HepG2 (cell line): ENCODE data around the gene DIP2C. TPM values are rescaled to one million over a fixed set of nuclear protein-coding genes. Genes with fewer than 3 reads are reported as not detected.

ENCODE experiments used
- ATAC-seq: fragments of 200-7000 bp; cut with Tn5 transposase; 3 replicates; pipeline ENCODE4 v1.9.1; 2020; ENCODE audit warnings: mild to moderate bottlenecking, moderate library complexity
- BruUV-seq: library from RNA; stranded (reverse); fragments of 400-500 nt; replicated peaks from 2 replicates; lab custom pipeline; 2021; lab: Mats Ljungman, UMichigan
- CTCF ChIA-PET: fragments of 300-600 bp; formaldehyde crosslinking; extraction: SDS; loops from one replicate; lab custom pipeline; 2021; ENCODE audit warnings: low total read pairs, inconsistent platforms, low intra/inter-chr PET ratio; lab: Yijun Ruan, JAX
- POLR2A ChIA-PET: fragments of 350-600 bp; sonication (Branson Sonifier 250); formaldehyde crosslinking; loops from one replicate; lab custom pipeline; 2020; ENCODE audit warnings: antibody characterized with exemption, inconsistent platforms; lab: Yijun Ruan, JAX
- DNase-seq: peaks from one replicate; pipeline ENCODE4 v3.0.0-alpha.2; 2015; ENCODE audit warnings: low spot score
- FAIRE-seq: peaks from 3 replicates; lab custom pipeline; 2011; peaks lifted over from hg19 to GRCh38; lab: Jason Lieb, UNC
- H2AFZ ChIP-seq: one replicate; pipeline ENCODE4 v1.6.1; 2011; ENCODE audit warnings: low read length, inconsistent platforms
- H3K27ac ChIP-seq: fragments of 300-600 bp; 3 replicates; pipeline ENCODE4 v1.8.0; 2011; ENCODE audit warnings: mixed run types, mild to moderate bottlenecking, mixed read lengths, low read length, inconsistent platforms; ENCODE audit not compliant: insufficient read depth; ENCODE audit errors: extremely low read length
- H3K27me3 ChIP-seq, 2 experiments: fragments of 200-600 bp in 1 of 2; 2 replicates in 1 of 2; 3 replicates in 1 of 2; pipeline versions ENCODE4 v1.6.0 to v1.8.0; 2011; ENCODE audit warnings: low read length in 2 of 2, mild to moderate bottlenecking in 2 of 2, moderate library complexity in 2 of 2, inconsistent platforms in 1 of 2; ENCODE audit not compliant: insufficient read depth in 2 of 2, control insufficient read depth in 1 of 2
- H3K36me3 ChIP-seq, 2 experiments: fragments of 200-600 bp in 1 of 2; replicated peaks in 1 of 2; 2 replicates in 1 of 2; 3 replicates in 1 of 2; pipeline versions ENCODE4 v1.5.1 to v1.8.0; 2011; ENCODE audit warnings: low read length in 2 of 2, inconsistent platforms in 1 of 2; ENCODE audit not compliant: insufficient read depth in 2 of 2, control insufficient read depth in 1 of 2
- H3K4me1 ChIP-seq: 2 replicates; pipeline ENCODE4 v1.5.1; 2012; ENCODE audit warnings: low read length, inconsistent platforms; ENCODE audit not compliant: insufficient read depth
- H3K4me2 ChIP-seq: 2 replicates; pipeline ENCODE4 v1.6.0; 2011; ENCODE audit warnings: low read depth, low read length, inconsistent platforms
- H3K4me3 ChIP-seq, 3 experiments: fragments of 200-600 bp in 1 of 3; sonication (generic), shearing (Covaris generic) in 1 of 3; replicated peaks in 1 of 3; 2 replicates each; pipeline ENCODE4 v1.5.1; 2011 to 2016; ENCODE audit warnings: low read length in 3 of 3, inconsistent platforms in 2 of 3, low read depth in 2 of 3, mild to moderate bottlenecking in 2 of 3, control low read depth in 1 of 3, mixed read lengths in 1 of 3; ENCODE audit not compliant: insufficient read depth in 1 of 3
- H3K79me2 ChIP-seq: one replicate; pipeline ENCODE4 v1.6.1; 2011; ENCODE audit warnings: low read length, inconsistent platforms; ENCODE audit not compliant: insufficient read depth
- H3K9ac ChIP-seq: 2 replicates; pipeline ENCODE4 v1.6.0; 2011; ENCODE audit warnings: mild to moderate bottlenecking, low read depth, low read length, inconsistent platforms; ENCODE audit not compliant: insufficient read depth
- H3K9me3 ChIP-seq: 2 replicates; pipeline ENCODE4 v1.5.1; 2012; ENCODE audit warnings: mild to moderate bottlenecking, low read length
- H4K20me1 ChIP-seq: 2 replicates; pipeline ENCODE4 v1.6.0; 2011; ENCODE audit warnings: inconsistent platforms, mild to moderate bottlenecking, low read length, moderate library complexity; ENCODE audit not compliant: insufficient read depth
- ATM ChIP-seq: fragments of 450-650 bp; IDR thresholded peaks from 2 replicates; pipeline ENCODE4 v1.7.1; 2017; ENCODE audit warnings: mild to moderate bottlenecking, borderline replicate concordance
- BHLHE40 ChIP-seq: IDR thresholded peaks from 2 replicates; pipeline ENCODE4 v1.6.1; 2011; ENCODE audit warnings: low read length, improper control_type of control experiment
- MEIS2 ChIP-seq: sonication (generic); formaldehyde crosslinking; IDR thresholded peaks from 2 replicates; pipeline ENCODE4 v1.9.0; 2021; ENCODE audit warnings: mild to moderate bottlenecking, missing genetic modification reagents
- SKI ChIP-seq: fragments of 450-650 bp; IDR thresholded peaks from one replicate; pipeline ENCODE4 v1.6.1; 2018; ENCODE audit warnings: mild to moderate bottlenecking; ENCODE audit not compliant: partially characterized antibody
- ZNF326 ChIP-seq: sonication (generic); formaldehyde crosslinking; IDR thresholded peaks from 2 replicates; pipeline ENCODE4 v1.4.0; 2020; ENCODE audit warnings: missing genetic modification reagents, borderline replicate concordance
- WGBS: methylation state at CpG from one replicate; pipeline ENCODE4 v1.1.6; 2017; ENCODE audit warnings: low lambda C conversion rate; 5-methylcytosine and 5-hydroxymethylcytosine counted together
- in situ Hi-C: cut with HindIII; loops from 2 replicates; pipeline ENCODE4 v1.10.0; 2017; ENCODE audit warnings: low pct_unique_long_range_greater_than_20kb; ENCODE audit not compliant: extremely low pct_ligation_motif_present
- intact Hi-C: fragments of 100-400 bp; cut with micrococcal nuclease; formaldehyde crosslinking; loops from one replicate; pipeline ENCODE4 v1.10.0; 2022; ENCODE audit not compliant: unreplicated experiment
- polyA plus RNA-seq, 8 experiments: library from polyadenylated mRNA; depleted of rRNA in 3 of 8; stranded (reverse) in 7 of 8; unstranded in 1 of 8; fragments of >200 nt; fragmentation: Illumina TruSeq in 4 of 8; extraction: Trizol in 4 of 8; gene quantifications; 2 replicates each; pipeline versions ENCODE4 v1.2.1 to v1.2.3, GENCODE V29; 2011 to 2016; ENCODE audit warnings: low read depth in 4 of 8, missing spikeins in 1 of 8, mixed read lengths in 1 of 8; ENCODE audit not compliant: insufficient read depth in 1 of 8
- total RNA-seq, 5 experiments: library from RNA; depleted of rRNA; stranded (reverse); fragments of >200 nt; fragmentation: Illumina TruSeq; extraction: Trizol; gene quantifications; 2 replicates each; pipeline ENCODE4 v1.2.3, GENCODE V29; 2016; ENCODE audit warnings: low read depth in 1 of 5
- TF ChIP-seq, protein P1 (sequence below): sonication (generic); formaldehyde crosslinking; IDR thresholded peaks from 2 replicates; pipeline ENCODE4 v1.4.0; 2020; ENCODE audit warnings: missing genetic modification reagents, borderline replicate concordance
- TF ChIP-seq, protein P2 (sequence below): sonication (generic); formaldehyde crosslinking; IDR thresholded peaks from 2 replicates; pipeline ENCODE4 v1.4.0; 2020; ENCODE audit warnings: mild to moderate bottlenecking, missing genetic modification reagents

The DIP2C gene
- total and polyA plus RNA-seq, 2 of the 13 experiments (the other 11 are each of a cell fraction or from before 2014, with no cell fraction given) = 2.2 to 2.7 TPM

DNA sequence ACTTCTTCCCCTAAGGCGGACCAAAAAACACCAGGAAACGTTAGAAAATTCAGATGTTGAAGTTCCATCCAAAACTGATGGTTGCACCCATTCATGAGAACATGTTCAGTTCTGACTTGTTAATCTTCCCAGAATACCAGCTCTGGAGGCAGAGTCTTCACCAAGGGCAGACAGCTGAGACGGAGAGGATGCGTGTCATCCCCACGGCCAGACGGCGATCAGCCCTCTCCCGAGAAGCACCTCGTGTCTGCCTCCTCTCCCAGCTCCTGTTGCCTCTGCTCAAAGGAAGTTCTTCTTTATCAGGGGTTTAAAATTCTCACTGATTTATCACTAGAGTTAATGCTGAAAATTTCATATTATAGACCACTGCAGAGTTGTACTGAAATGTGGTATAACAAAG lies 284.5 kb downstream of the DIP2C start (continued):
- TF ChIP-seq, protein P1, sequence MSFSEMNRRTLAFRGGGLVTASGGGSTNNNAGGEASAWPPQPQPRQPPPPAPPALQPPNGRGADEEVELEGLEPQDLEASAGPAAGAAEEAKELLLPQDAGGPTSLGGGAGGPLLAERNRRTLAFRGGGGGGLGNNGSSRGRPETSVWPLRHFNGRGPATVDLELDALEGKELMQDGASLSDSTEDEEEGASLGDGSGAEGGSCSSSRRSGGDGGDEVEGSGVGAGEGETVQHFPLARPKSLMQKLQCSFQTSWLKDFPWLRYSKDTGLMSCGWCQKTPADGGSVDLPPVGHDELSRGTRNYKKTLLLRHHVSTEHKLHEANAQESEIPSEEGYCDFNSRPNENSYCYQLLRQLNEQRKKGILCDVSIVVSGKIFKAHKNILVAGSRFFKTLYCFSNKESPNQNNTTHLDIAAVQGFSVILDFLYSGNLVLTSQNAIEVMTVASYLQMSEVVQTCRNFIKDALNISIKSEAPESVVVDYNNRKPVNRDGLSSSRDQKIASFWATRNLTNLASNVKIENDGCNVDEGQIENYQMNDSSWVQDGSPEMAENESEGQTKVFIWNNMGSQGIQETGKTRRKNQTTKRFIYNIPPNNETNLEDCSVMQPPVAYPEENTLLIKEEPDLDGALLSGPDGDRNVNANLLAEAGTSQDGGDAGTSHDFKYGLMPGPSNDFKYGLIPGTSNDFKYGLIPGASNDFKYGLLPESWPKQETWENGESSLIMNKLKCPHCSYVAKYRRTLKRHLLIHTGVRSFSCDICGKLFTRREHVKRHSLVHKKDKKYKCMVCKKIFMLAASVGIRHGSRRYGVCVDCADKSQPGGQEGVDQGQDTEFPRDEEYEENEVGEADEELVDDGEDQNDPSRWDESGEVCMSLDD = no peak
- TF ChIP-seq SKI (no peak), ATM (no peak), ZNF326 (CRISPR knock-in tag) (no peak)
- TF ChIP-seq, all 625 proteins: peak for 0

DNA sequence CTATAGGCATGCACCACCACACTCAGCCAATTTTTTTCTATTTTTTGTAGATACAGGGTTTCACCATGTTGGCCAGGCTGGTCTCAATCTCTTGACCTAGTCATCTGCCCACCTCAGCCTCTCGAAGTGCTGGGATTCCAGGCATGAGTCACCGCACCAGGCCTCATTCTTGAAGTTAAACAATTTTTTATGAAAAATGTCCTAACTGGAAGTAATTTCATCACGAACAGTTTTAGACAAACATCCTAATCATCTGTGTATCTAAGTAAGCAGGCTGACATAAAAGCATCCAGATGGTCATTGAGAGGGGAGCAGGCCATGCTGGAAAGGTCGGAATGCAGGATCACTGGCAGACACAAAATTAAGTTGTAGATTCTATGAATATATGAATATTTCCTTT lies 285.1 kb downstream of the DIP2C start:
- peaks cover 0 to 9% of the 10 kb centered on the region in 2 experiments; a peak in 2 of 5 replicates for H3K36me3 ChIP-seq
- no peak overlapping the region for H3K27ac ChIP-seq
- BruUV-seq = no TSS peak
- no peaks in the 10 kb centered on the region for H3K79me2 ChIP-seq
- no peaks in the 10 kb centered on the region for H4K20me1 ChIP-seq
- H3K27me3 ChIP-seq = no peaks in the 10 kb centered on the region
- in situ Hi-C loops (no loop called here), intact Hi-C loops (no loop called here)
- FAIRE-seq (no peak), ATAC-seq (no peak), DNase-seq (no peak)
- no peak overlapping the region for H3K9ac ChIP-seq
- TF ChIP-seq, protein P2, sequence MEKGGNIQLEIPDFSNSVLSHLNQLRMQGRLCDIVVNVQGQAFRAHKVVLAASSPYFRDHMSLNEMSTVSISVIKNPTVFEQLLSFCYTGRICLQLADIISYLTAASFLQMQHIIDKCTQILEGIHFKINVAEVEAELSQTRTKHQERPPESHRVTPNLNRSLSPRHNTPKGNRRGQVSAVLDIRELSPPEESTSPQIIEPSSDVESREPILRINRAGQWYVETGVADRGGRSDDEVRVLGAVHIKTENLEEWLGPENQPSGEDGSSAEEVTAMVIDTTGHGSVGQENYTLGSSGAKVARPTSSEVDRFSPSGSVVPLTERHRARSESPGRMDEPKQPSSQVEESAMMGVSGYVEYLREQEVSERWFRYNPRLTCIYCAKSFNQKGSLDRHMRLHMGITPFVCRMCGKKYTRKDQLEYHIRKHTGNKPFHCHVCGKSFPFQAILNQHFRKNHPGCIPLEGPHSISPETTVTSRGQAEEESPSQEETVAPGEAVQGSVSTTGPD (CRISPR knock-in tag) = no peak
- TF ChIP-seq MEIS2 (CRISPR knock-in tag) (no peak), BHLHE40 (no peak)
- H3K4me1 ChIP-seq = no peaks in the 10 kb centered on the region
- no peak overlapping the region for H3K4me2 ChIP-seq
- 95% methylated on average over 4 of the region's 4 CpGs for WGBS
- H3K9me3 ChIP-seq = no peaks in the 10 kb centered on the region
- H3K4me3 ChIP-seq = no peak overlapping the region
- ChIA-PET POLR2A (no interaction called here), CTCF (no interaction called here)
- no peak overlapping the region for H2AFZ ChIP-seq
